NB4 (cell line): ENCODE measurements around the gene VPS8.

Experiments
- CTCF ChIP-seq: IDR thresholded peaks from one replicate; pipeline ENCODE4 v1.5.1; 2012; ENCODE audit warnings: low read depth, low read length
- MAX ChIP-seq: IDR thresholded peaks from 2 replicates; pipeline ENCODE4 v1.6.1; 2011; ENCODE audit warnings: low read depth, low read length
- MYC ChIP-seq: IDR thresholded peaks from 2 replicates; pipeline ENCODE4 v1.6.1; 2011; ENCODE audit warnings: low read depth, low read length
- POLR2A ChIP-seq: IDR thresholded peaks from 2 replicates; pipeline ENCODE4 v1.6.1; 2011; ENCODE audit warnings: mild to moderate bottlenecking; ENCODE audit not compliant: insufficient read length; ENCODE audit errors: extremely low read depth

GRCh38 chr3:184778426-184779332 lies 33.3 kb upstream of the VPS8 start:
- TF ChIP-seq CTCF (no peak), POLR2A (no peak), MAX (no peak), MYC (no peak)
